ENCODE results near the gene IL18BP. TPM values are rescaled to one million over a fixed set of nuclear protein-coding genes. Genes with fewer than 3 reads are reported as not detected.

Gene IL18BP
- total and polyA plus RNA-seq, 2 of the 13 experiments (the other 11 are each of a cell fraction or from before 2014, with no cell fraction given): 4.1 to 12.8 TPM

GRCh38 chr11:72040491-72041363 is 42.0 kb downstream of the IL18BP start (continued):
- TF ChIP-seq E2F5 (CRISPR knock-in tag; conservative IDR thresholded peaks at IDR 0.05) (no peak), SPEN (CRISPR knock-in tag; IDR thresholded peaks at IDR 0.05; ENCODE audit: low read depth) (peak; percentile 22; the same call in 1 of the 2 replicates), HOXA7 (CRISPR knock-in tag; IDR thresholded peaks at IDR 0.05) (no peak), ZNF770 (CRISPR knock-in tag; IDR thresholded peaks at IDR 0.05) (peak; percentile 6; the same call in 1 of the 2 replicates), NFATC3 (CRISPR knock-in tag; IDR thresholded peaks at IDR 0.05) (no peak), KMT2B (CRISPR knock-in tag; IDR thresholded peaks at IDR 0.05) (no peak), NR0B2 (CRISPR knock-in tag; IDR thresholded peaks at IDR 0.05) (no peak), ZNF557 (CRISPR knock-in tag; IDR thresholded peaks at IDR 0.05) (no peak), ZNF792 (CRISPR knock-in tag; IDR thresholded peaks at IDR 0.05) (peak; percentile 41; the same call in 1 of the 2 replicates), ZNF616 (CRISPR knock-in tag; IDR thresholded peaks at IDR 0.05; ENCODE audit: low read depth) (no peak), KDM6A (CRISPR knock-in tag; IDR thresholded peaks at IDR 0.05; ENCODE audit: low read depth) (no peak), ZNF547 (CRISPR knock-in tag; IDR thresholded peaks at IDR 0.05) (no peak), MED13 (CRISPR knock-in tag; IDR thresholded peaks at IDR 0.05) (no peak), ELF3 (CRISPR knock-in tag; IDR thresholded peaks at IDR 0.05) (peak; percentile 89), WIZ (CRISPR knock-in tag; IDR thresholded peaks at IDR 0.05) (no peak), ZNF430 (CRISPR knock-in tag; IDR thresholded peaks at IDR 0.05) (0 out of 2 replicates have a peak, but pooled peaks have one; percentile 25), ZNF740 (CRISPR knock-in tag; IDR thresholded peaks at IDR 0.05) (no peak), SNAPC2 (CRISPR knock-in tag; IDR thresholded peaks at IDR 0.05) (no peak), ZMAT5 (CRISPR knock-in tag; IDR thresholded peaks at IDR 0.05; ENCODE audit: borderline replicate concordance, low read depth) (no peak), ZNF512B (CRISPR knock-in tag; IDR thresholded peaks at IDR 0.05; ENCODE audit: borderline replicate concordance) (0 out of 2 replicates have a peak, but pooled peaks have one; percentile 62), MAZ (IDR thresholded peaks at IDR 0.05; ENCODE audit: borderline replicate concordance, low read depth, low read length) (peak; percentile 35; the same call in 1 of the 2 replicates), MAZ (CRISPR knock-in tag; IDR thresholded peaks at IDR 0.05; ENCODE audit: low read depth) (peak; percentile 62)
